Islet of Langerhans (tissue), 1 donor: ENCODE measurements around the gene SSR4.

Source experiments
- FAIRE-seq: peaks from one replicate; lab custom pipeline; 2011; peaks lifted over from hg19 to GRCh38; lab: Jason Lieb, UNC

Gene SSR4

GRCh38 chrX:153769865-153770600 is 24.4 kb upstream of the SSR4 start:
- FAIRE-seq = no peak

- FAIRE-seq = no peak
Measured at GRCh38 chrX:153770601-153771414, 23.7 kb upstream of the SSR4 start.

- FAIRE-seq = no peak
Measured at GRCh38 chrX:153771415-153772315, 22.8 kb upstream of the SSR4 start.

DNA sequence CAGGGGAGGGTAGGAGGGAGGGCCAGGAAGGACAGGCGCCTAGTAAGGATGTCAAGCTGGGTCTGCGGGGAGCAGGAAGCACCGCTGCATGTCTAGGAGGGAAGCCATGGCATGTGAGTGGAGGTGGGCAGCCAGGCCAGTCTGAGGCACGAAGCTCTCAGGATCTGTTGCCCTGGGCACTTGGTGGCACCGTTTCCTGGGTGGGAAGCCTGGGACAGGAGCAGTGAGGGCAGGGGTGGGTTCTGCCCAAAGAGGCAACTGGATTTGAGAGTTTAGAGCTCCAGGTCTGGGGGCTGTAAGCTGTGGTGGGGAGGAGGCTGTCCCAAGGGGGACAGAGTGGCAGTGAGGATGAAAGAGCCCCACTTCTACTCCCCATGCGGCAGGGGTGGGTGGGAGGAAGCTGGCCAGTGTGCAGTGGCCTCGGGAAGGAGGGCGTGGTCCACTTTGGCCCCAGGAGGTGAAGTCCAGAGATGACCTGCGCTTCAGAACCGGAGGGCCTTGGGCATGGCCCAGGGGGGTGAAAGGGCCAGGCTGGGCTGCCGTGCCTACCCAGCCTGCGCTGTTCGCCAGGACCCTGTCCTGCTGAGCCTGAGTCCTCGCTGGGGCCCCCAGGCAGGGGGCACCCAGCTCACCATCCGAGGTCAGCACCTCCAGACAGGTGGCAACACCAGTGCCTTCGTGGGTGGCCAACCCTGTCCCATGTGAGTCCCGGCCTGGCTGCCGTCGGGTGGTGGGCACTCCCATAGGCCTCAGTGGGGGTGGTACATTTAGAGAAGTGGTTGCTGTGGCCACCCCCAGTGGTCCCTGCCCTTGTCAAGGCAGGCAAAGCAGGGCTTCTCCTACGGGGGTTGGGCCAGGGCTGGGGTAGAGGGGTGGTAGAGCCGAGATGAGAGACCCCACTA is 21.9 kb upstream of the SSR4 start:
- no peak for FAIRE-seq

DNA sequence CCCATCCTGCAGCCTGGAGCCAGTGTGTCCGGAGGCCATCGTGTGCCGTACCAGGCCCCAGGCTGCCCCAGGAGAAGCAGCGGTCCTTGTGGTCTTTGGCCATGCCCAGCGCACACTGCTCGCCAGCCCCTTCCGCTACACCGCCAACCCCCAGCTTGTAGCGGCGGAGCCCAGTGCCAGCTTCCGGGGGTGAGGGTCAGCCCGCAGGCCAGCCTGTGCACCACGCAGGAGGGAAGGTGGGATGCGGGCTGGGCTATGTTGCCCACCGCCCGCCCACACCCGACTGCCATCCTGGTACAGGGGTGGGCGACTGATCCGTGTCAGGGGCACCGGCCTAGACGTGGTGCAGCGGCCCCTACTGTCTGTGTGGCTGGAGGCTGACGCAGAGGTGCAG is 21.3 kb upstream of the SSR4 start:
- no peak for FAIRE-seq

DNA sequence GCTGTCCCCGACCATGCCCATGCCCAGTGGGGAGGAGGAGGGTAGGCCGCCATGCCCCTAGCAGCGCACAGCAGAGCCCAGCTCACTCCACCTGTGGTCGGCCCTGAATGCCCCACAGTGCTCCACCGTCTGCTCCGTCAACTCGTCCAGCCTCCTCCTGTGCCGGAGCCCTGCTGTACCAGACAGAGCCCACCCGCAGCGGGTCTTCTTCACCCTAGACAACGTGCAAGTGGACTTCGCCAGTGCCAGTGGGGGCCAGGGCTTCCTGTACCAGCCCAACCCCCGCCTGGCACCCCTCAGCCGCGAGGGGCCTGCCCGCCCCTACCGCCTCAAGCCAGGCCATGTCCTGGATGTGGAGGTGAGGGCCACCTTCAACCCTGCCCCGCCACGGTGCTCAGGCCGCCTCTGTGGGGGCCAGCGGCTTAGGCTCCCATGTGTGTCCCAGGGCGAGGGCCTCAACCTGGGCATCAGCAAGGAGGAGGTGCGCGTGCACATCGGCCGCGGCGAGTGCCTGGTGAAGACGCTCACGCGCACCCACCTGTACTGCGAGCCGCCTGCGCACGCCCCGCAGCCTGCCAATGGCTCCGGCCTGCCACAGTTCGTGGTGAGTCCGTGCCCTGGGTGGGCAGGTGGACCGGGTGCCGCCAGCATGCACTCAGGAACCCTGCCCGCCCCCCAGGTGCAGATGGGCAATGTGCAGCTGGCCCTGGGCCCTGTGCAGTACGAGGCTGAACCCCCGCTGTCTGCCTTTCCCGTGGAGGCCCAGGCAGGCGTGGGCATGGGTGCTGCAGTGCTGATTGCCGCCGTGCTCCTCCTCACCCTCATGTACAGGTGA is 20.5 kb upstream of the SSR4 start:
- FAIRE-seq = no peak

DNA sequence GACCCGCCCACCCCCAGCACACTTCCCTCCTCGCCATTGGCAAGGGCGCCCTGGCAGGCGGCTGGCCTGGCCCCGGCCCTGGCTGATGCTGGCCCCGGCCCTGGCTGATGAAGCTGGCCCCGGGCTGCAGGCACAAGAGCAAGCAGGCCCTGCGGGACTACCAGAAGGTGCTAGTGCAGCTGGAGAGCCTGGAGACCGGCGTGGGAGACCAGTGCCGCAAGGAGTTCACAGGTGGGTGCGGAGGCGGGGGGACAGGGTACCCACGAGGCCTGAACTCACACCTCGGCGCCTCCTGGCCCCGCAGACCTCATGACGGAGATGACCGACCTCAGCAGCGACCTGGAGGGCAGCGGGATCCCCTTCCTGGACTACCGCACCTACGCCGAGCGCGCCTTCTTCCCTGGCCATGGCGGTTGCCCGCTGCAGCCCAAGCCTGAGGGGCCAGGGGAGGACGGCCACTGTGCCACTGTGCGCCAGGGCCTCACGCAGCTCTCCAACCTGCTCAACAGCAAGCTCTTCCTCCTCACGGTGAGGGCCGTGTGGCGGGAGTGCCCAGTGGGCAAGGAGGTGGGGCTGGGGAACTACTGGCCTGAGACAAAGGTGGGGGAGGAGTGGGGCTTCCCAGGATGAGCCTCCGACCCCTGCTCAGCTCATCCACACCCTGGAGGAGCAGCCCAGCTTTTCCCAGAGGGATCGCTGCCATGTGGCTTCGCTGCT is 19.7 kb upstream of the SSR4 start:
- no peak for FAIRE-seq

GRCh38 chrX:153775293-153776119 is 19.0 kb upstream of the SSR4 start:
- no peak for FAIRE-seq

DNA sequence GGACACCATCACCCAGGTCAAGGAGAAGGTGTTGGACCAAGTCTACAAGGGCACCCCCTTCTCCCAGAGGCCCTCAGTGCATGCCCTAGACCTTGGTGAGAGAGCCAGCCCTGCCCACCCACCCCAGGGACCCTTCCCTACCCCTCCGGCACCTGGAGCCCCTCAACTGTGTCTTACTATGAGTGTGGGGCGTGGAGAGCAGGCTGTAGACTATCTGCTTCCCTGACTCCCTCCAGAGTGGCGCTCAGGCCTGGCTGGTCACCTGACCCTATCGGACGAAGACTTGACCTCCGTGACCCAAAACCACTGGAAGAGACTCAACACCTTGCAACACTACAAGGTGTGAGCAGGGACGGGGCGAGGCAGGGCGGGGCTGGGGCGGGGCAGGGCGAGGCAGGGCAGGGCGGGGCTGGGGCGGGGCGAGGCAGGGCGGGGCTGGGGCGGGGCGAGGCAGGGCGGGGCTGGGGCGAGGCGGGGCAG is 18.3 kb upstream of the SSR4 start:
- FAIRE-seq = no peak

DNA sequence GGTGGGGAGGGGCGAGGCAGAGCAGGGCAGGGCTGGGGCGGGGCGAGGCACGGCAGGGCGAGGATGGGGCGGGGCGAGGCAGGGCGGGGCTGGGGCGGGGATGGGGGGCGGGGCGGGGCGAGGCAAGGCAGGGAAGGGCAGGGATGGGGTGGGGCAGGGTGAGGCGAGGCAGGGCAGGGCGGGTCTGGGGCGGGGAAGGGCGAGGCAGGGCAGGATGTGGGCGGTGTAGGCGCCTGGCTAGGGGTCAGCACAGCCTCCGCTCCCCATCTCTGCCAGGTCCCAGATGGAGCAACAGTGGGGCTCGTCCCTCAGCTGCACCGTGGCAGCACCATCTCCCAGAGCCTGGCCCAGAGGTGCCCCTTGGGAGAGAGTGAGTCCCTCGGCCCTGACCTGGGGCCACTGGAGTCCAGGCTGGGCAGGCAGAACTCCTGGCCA is 17.8 kb upstream of the SSR4 start:
- FAIRE-seq = no peak

GRCh38 chrX:153777261-153778090 is 17.0 kb upstream of the SSR4 start:
- FAIRE-seq = no peak

GRCh38 chrX:153778181-153778580 is 16.3 kb upstream of the SSR4 start:
- no peak for FAIRE-seq

- FAIRE-seq = no peak
Measured at GRCh38 chrX:153778684-153779101, 15.8 kb upstream of the SSR4 start.

GRCh38 chrX:153779891-153780677 is 14.4 kb upstream of the SSR4 start:
- no peak for FAIRE-seq

DNA sequence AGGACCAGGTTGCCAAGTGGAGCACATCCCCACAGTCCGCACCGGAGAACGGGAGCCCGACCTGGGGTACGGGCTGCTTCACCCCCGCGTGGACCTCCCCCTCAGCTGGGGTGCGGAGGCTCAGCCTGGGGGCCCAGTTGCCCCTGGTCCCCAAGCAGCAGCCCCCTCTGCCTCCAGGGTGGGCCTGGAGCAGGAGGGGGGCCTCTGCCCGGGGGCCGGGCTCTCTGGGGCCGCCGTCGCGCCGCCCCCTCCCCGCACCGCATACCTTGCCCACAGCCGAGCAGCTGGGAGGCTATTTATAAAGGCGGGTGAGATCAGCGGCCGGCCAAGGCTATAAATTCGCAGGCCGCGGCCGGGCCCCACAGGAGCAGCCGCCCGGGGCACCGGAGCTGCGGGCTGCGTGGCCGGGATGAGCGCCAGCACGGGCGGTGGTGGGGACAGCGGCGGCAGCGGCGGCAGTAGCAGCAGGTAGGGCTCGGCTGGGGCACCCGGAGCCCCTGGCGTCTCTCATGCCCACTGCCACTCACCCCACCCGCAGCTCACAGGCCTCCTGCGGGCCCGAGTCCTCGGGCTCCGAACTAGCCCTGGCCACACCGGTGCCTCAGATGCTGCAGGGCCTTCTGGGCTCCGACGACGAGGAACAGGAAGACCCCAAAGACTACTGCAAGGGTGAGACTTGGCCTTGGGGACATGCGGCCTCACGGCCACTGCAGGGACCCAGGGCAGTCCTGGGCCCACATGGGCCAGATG is 13.6 kb upstream of the SSR4 start, which contains the start of gene SRPK3:
TSS of gene SRPK3 (plus strand) at position 364 of the 750 bp plus-strand sequence. CDS start at position 410, 46 bp downstream.
- no peak for FAIRE-seq

DNA sequence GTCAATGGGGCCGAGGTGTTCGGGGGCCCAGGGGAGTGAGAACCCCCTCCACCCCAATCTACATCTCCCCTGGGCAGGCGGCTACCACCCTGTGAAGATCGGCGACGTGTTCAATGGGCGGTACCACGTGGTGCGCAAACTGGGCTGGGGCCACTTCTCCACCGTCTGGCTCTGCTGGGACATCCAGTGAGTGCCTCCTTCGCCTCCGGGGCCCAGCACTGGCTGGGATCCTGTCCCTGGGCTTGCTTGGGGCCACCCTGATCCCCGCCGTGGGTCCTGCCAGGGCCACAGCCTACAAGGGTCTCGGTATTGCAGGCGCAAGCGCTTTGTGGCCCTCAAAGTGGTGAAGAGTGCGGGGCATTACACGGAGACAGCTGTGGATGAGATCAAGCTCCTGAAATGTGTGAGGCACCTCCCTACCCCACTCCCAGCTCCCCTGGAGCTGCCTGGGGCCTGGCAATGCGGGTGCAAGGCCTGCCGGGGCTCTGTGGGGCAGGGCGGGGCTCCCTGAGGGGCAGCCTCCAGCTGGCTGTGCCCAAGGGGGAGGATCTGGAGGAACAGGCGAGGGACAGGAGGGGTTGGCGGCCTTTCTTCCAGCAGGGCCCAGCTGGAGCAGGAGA is 12.9 kb upstream of the SSR4 start:
- FAIRE-seq = no peak
